Stimulated activated CD4-positive, alpha-beta T cell treated with anti-CD3 and anti-CD28 coated beads, Interleukin-12 subunit alpha, Interleukin-12 subunit beta, amount 100 ng/mL, for 24 hours (primary cell): ENCODE results near the gene PPP1R11.
"Not testable (repeated sequence)": the region's sequence is repeated elsewhere in the genome, so short reads cannot be mapped to it uniquely, and the experiment has no call there.

Experiments
- DNase-seq, 2 experiments: peaks; one replicate each; pipeline ENCODE4 v3.0.0-alpha.2; 2020; ENCODE audit warnings: low read depth in 2 of 2

Gene PPP1R11

GRCh38 chr6:30097902-30098768 is 31.1 kb downstream of the PPP1R11 start:
- no peak for DNase-seq

GRCh38 chr6:30100154-30100553 is 33.2 kb downstream of the PPP1R11 start:
- no peak for DNase-seq

- peak in 1 of 2 experiments; percentile 6 for DNase-seq
Measured at GRCh38 chr6:30100585-30101443, 33.8 kb downstream of the PPP1R11 start.

- peak; percentile 41 to 72 for DNase-seq
Measured at GRCh38 chr6:30101444-30102413, 34.7 kb downstream of the PPP1R11 start.

- DNase-seq, result no peak
Measured at GRCh38 chr6:30102414-30102969, 35.5 kb downstream of the PPP1R11 start.

GRCh38 chr6:30102970-30103871 is 36.2 kb downstream of the PPP1R11 start:
- peak; percentile 68 to 82 for DNase-seq

GRCh38 chr6:30103872-30104179 is 36.8 kb downstream of the PPP1R11 start:
- DNase-seq, result no peak

GRCh38 chr6:30104661-30105060 is 37.7 kb downstream of the PPP1R11 start:
- no peak for DNase-seq

GRCh38 chr6:30111266-30111856 is 44.4 kb downstream of the PPP1R11 start:
- no peak for DNase-seq

GRCh38 chr6:30112402-30112994 is 45.5 kb downstream of the PPP1R11 start:
- no peak for DNase-seq

GRCh38 chr6:30113003-30113759 is 46.2 kb downstream of the PPP1R11 start, which contains the start of gene TRIM31:
TRIM31 (minus strand) TSS chr6:30113090; CDS start chr6:30112805, 285 bp downstream.
- DNase-seq, result no peak

GRCh38 chr6:30113841-30114240 is 46.8 kb downstream of the PPP1R11 start:
- no peak for DNase-seq

- DNase-seq, result no peak
Measured at GRCh38 chr6:30116724-30117123, 49.7 kb downstream of the PPP1R11 start.

GRCh38 chr6:30118691-30119090 is 51.7 kb downstream of the PPP1R11 start:
- not testable (repeated sequence) for DNase-seq
